AG09319 (cell line): ENCODE data around the gene SH3GL1.

Experiments
- DNase-seq: peaks from one replicate; pipeline ENCODE4 v3.0.0-alpha.2; 2010; ENCODE audit warnings: low read depth; ENCODE audit errors: extremely low read depth
- CTCF ChIP-seq: IDR thresholded peaks from 2 replicates; pipeline ENCODE4 v1.5.1; 2011; ENCODE audit warnings: low read depth, mild to moderate bottlenecking, inconsistent platforms, low read length, moderate library complexity

SH3GL1 gene

GRCh38 chr19:4445963-4446703, 45.8 kb upstream of the SH3GL1 start:
- TF ChIP-seq CTCF: no peak
- no peak for DNase-seq

- no peak for TF ChIP-seq CTCF
- DNase-seq: no peak
Measured at GRCh38 chr19:4444765-4445741, 44.7 kb upstream of the SH3GL1 start.

DNA sequence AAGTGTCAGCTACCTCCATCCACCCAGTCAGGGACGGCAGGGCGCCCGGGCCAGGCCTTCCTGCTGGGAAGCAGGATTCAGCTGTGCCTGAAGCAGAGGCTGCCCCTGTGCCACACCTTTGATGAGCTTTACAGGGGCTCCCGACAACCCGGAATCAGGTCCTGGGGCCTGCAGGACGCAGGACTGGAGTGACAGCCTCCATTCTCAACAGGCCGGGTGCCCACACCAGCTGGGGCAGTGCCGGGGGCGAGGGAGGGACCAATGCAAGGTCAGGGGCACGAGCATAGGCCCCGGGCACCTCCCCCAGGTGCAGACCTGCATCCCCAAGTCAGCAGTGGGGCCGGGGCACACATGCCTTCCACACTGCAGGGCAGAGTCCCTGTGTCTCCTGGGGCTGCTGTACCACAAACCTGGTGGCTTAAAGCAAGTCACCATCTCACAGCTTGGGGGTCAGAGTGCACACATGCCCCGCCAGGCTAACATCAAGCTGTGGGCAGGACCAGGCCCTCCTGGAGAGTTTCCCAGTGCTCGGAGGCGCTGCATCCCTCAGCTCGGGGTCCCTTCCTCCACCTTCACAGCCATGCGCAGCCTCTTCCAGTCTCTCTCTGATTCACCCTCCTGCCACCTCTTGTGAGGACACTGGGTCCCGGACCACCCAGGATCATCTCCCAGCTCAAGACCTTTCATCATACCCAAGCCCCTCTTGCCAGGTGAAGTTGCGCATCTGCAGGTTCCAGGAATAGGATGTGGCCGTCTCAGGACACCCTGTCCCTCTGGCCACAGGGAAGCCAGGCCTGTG, 43.8 kb upstream of the SH3GL1 start:
- no peak for TF ChIP-seq CTCF
- no peak for DNase-seq

- DNase-seq: no peak
- TF ChIP-seq CTCF: no peak
Measured at GRCh38 chr19:4443188-4443587, 42.8 kb upstream of the SH3GL1 start.

GRCh38 chr19:4442819-4443146, 42.4 kb upstream of the SH3GL1 start:
- no peak for DNase-seq
- no peak for TF ChIP-seq CTCF

DNA sequence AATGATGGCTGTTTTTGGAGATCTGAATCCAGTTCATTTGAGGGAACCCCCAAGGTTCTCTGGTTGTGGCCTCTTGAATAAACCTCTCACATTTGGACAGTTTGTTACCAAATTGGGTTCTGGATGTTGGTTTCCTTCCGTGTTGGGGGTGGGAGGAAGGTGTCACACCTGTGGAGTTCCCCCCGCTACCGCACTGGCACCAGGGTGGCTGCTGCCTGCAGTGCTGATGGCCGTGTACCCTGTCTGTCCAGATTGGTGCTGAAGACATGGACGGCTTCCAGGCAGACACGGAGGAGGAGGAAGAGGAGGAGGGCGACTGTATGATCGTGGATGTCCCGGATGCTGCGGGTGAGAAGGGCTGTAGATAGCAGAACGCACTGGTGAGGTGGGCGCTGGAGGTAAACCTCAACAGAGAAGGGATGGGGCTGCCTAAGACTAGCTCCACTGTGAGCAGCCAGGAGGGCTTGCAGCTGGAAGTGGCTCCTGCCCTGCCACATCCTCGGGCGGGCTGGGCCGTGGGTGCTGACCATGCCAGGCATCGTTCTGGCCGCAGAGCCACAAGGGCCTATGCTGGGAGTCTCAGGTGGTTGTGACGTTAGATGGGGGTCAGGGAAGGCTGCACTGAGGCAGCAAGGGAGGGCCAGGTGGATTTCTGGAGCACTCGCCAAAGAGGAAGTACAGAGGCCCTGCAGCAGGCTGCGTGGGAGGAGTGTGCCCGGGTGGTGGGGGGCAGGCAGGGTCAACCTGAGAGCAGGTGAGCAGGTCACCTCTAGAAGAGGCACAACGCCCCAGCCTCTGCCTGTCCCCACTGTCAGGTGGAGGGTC, 41.9 kb upstream of the SH3GL1 start:
- DNase-seq: no peak
- no peak for TF ChIP-seq CTCF
